OCI-LY1 (cell line): ENCODE measurements around the gene KCTD19.

Source experiments
- EZH2 ChIP-seq: fragments of 200-600 bp; sonication (generic), shearing (Covaris generic); IDR thresholded peaks from 2 replicates; pipeline ENCODE4 v1.8.0; 2017; ENCODE audit warnings: borderline replicate concordance, mixed run types, mild to moderate bottlenecking, antibody characterized with exemption, low read length, moderate library complexity, mixed read lengths
- TF ChIP-seq, protein P1 (sequence below): fragments of 200-600 bp; sonication (generic), shearing (Covaris generic); IDR thresholded peaks from 2 replicates; pipeline ENCODE4 v1.5.1; 2017; ENCODE audit warnings: mild to moderate bottlenecking, antibody characterized with exemption, low read length, moderate library complexity, mixed read lengths

DNA sequence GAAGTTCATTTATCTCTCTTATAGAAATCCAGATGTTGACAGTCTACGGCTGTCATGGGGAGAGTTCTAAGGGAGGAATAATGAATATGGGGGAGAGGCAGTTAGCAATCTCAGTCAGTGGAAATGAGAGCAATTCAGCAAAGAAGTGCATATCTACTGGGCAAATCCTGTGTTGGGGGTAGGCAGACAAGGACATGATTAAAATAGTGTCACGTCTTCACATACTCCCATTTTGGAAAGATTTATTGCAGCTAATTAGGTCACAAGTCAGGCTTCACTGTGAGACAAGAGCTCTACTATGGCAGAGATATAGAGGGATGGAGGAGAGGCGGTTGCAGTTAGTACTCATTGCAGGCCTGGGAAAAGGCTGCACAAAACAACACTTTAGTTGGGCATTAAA, 29.9 kb upstream of the KCTD19 start:
- TF ChIP-seq, protein P1, sequence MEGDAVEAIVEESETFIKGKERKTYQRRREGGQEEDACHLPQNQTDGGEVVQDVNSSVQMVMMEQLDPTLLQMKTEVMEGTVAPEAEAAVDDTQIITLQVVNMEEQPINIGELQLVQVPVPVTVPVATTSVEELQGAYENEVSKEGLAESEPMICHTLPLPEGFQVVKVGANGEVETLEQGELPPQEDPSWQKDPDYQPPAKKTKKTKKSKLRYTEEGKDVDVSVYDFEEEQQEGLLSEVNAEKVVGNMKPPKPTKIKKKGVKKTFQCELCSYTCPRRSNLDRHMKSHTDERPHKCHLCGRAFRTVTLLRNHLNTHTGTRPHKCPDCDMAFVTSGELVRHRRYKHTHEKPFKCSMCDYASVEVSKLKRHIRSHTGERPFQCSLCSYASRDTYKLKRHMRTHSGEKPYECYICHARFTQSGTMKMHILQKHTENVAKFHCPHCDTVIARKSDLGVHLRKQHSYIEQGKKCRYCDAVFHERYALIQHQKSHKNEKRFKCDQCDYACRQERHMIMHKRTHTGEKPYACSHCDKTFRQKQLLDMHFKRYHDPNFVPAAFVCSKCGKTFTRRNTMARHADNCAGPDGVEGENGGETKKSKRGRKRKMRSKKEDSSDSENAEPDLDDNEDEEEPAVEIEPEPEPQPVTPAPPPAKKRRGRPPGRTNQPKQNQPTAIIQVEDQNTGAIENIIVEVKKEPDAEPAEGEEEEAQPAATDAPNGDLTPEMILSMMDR = no peak
- no peak for TF ChIP-seq EZH2
